ENCODE data around the gene TEX51.

DNA sequence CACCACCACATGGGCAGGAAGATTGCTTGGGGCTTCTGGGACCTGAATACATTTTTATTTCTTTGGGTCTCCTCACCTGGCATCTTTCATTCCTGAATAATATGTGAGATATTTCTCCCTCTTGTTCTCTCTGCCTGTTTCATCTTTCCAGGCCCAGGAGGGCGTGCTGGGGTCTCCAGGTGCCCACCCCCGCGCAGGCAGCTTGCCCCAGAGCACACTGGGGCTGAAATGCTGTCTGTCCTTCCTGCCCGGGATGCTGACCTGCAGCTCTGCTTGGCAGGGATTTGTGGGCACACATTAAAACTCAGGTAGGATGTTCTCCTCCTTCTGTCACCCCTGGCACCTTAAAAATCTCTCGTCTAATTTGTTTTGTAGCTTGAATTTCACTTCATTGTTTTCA lies 39.7 kb upstream of the TEX51 start:
- TF ChIP-seq, protein P1, sequence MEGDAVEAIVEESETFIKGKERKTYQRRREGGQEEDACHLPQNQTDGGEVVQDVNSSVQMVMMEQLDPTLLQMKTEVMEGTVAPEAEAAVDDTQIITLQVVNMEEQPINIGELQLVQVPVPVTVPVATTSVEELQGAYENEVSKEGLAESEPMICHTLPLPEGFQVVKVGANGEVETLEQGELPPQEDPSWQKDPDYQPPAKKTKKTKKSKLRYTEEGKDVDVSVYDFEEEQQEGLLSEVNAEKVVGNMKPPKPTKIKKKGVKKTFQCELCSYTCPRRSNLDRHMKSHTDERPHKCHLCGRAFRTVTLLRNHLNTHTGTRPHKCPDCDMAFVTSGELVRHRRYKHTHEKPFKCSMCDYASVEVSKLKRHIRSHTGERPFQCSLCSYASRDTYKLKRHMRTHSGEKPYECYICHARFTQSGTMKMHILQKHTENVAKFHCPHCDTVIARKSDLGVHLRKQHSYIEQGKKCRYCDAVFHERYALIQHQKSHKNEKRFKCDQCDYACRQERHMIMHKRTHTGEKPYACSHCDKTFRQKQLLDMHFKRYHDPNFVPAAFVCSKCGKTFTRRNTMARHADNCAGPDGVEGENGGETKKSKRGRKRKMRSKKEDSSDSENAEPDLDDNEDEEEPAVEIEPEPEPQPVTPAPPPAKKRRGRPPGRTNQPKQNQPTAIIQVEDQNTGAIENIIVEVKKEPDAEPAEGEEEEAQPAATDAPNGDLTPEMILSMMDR (conservative IDR thresholded peaks at IDR 0.05; ENCODE audit: low read length): no peak
- no peak for TF ChIP-seq EZH2phosphoT487 (IDR thresholded peaks at IDR 0.05; ENCODE audit: borderline replicate concordance, low read depth, low read length)

Measured in OCI-LY7 (cell line).